ENCODE results near the gene LNX2.

LNX2 gene

GRCh38 chr13:27599845-27600553, 20.3 kb downstream of the LNX2 start:
- no peak for TF ChIP-seq Cebpa-rat (IDR thresholded peaks at IDR 0.05)
- peaks cover 0 to 33% (median 4%) of the 10 kb centered on the region in 11 experiments; a peak in 8 of 22 replicates for H4K20me1 ChIP-seq

DNA sequence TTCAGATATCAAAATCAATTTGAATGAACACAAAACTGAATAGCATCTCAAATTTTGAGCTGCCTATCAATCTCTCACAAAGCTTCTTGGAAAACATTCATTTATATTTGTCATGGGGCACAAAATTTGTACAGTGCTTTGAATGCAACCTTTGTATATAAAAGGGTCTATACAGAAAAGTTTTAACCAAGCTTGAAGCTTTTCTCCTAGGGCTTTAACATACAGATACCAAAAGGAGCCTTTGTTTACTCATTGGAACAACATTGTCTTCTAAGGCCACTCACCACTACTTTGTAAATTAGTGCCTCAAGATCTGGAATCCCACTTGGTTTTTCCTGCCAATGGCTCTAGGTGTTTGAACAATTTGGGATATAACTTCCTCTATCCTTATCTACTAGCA, 21.2 kb downstream of the LNX2 start:
- no peak for TF ChIP-seq Cebpa-rat (IDR thresholded peaks at IDR 0.05)
- Histone ChIP-seq H3K4me3 (no peak overlapping the region), H3K27me3 (no peaks in the 10 kb centered on the region), H4K20me1 (peaks cover 0 to 36% (median 4%) of the 10 kb centered on the region in 11 experiments; a peak in 8 of 22 replicates), H3K4me1 (peaks cover 9 to 21% (median 12%) of the 10 kb centered on the region in 10 experiments; a peak in 19 of 20 replicates), H3K9ac (no peak overlapping the region), H3K27ac (no peak overlapping the region), H3K9me3 (replicated peaks in 1 of 11) (peaks cover 0 to 14% (median 5%) of the 10 kb centered on the region in 11 experiments; a peak in 8 of 22 replicates), H3K4me2 (no peak overlapping the region), H3K36me3 (peaks cover 0 to 3% (median 0%) of the 10 kb centered on the region in 11 experiments; a peak in 2 of 22 replicates)

More at GRCh38 chr13:27599845-27600553, 20.3 kb downstream of the LNX2 start:
- Histone ChIP-seq H3K9me3 (replicated peaks in 1 of 11) (peaks cover 0 to 14% (median 5%) of the 10 kb centered on the region in 11 experiments; a peak in 8 of 22 replicates), H3K4me1 (peaks cover 4 to 15% (median 6%) of the 10 kb centered on the region in 10 experiments; a peak in 19 of 20 replicates), H3K4me3 (no peak overlapping the region), H3K36me3 (peaks cover 0 to 6% (median 0%) of the 10 kb centered on the region in 11 experiments; a peak in 2 of 22 replicates), H3K9ac (no peak overlapping the region), H3K27ac (no peak overlapping the region), H3K4me2 (no peak overlapping the region), H3K27me3 (no peaks in the 10 kb centered on the region)

DNA sequence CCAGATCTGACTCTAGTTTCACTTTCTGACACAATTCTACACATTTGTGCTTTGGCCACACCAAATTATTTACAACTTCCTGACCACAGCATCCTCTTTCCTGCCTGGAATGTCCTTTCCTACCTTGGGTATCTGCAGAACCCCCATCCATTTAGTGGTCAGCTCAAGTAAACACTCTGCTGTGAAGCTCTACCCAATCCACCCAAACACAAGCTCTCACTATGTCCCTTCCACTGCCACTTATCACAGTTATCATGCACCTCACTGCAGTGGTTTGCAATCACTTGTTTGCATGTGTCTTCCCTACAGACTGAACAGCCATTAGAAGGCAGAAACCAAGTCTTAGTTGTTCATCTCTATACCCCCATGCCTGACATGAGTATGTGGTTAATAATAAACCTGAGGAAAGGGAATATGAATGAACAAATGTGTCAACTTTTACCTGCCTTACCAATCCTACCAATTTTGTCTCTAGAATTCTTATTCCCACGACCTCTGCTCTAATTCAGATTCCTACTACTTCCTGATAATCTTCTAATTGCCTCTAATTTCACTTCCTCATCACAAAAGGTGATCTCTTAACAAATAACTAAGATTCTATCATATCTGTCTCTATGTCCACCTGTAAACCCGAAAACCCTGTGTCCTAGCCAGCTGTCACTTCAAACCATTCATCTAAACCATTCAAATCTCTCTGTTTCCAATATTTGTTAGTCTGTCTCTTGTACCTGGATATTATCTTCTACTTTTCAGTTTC, 25.1 kb downstream of the LNX2 start:
- Histone ChIP-seq H4K20me1 (peaks cover 0 to 44% (median 12%) of the 10 kb centered on the region in 11 experiments; a peak in 8 of 22 replicates), H3K9me3 (replicated peaks in 1 of 11) (peaks cover 0 to 1% (median 0%) of the 10 kb centered on the region in 11 experiments; a peak in 1 of 22 replicates), H3K36me3 (no peaks in the 10 kb centered on the region), H3K27me3 (no peaks in the 10 kb centered on the region), H3K4me3 (no peak overlapping the region), H3K9ac (no peak overlapping the region), H3K27ac (no peak overlapping the region), H3K4me2 (peak overlapping the region; percentile 10 to 36 (median 28); a peak in 18 of 22 replicates), H3K4me1 (peaks cover 9 to 24% (median 12%) of the 10 kb centered on the region in 10 experiments; a peak in 19 of 20 replicates)
- no peak for TF ChIP-seq Cebpa-rat (IDR thresholded peaks at IDR 0.05)

DNA sequence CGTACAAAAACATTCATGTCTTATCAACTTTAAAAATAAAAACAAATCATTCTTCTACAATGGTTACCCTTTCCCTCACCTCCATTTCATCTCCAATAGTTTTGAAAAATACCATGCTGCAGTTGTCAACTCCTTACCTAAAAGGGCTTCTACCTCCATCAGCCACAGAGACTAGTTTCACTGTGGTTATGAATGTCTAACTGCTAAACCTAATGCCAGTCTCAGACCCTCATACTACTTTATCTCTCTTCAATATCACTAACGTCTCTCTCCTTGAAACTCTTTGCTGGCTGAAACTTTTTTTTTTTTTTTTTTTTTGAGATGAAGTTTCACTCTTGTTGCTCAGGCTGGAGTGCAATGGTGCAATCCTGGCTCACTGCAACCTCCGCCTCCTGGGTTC, 27.1 kb downstream of the LNX2 start:
- Histone ChIP-seq H3K9me3 (replicated peaks in 1 of 11) (peaks cover 0 to 11% (median 7%) of the 10 kb centered on the region in 11 experiments; a peak in 13 of 22 replicates), H4K20me1 (peaks cover 0 to 33% (median 6%) of the 10 kb centered on the region in 11 experiments; a peak in 7 of 22 replicates), H3K27me3 (no peaks in the 10 kb centered on the region), H3K4me3 (no peak overlapping the region), H3K27ac (no peak overlapping the region), H3K36me3 (peaks cover 0 to 2% (median 0%) of the 10 kb centered on the region in 11 experiments; a peak in 1 of 22 replicates), H3K4me1 (peaks cover 9 to 24% (median 12%) of the 10 kb centered on the region in 10 experiments; a peak in 19 of 20 replicates), H3K9ac (no peak overlapping the region), H3K4me2 (peak overlapping the region in 2 of 11 experiments; percentile 15 to 20; a peak in 2 of 22 replicates)
- TF ChIP-seq Cebpa-rat (IDR thresholded peaks at IDR 0.05) = no peak

DNA sequence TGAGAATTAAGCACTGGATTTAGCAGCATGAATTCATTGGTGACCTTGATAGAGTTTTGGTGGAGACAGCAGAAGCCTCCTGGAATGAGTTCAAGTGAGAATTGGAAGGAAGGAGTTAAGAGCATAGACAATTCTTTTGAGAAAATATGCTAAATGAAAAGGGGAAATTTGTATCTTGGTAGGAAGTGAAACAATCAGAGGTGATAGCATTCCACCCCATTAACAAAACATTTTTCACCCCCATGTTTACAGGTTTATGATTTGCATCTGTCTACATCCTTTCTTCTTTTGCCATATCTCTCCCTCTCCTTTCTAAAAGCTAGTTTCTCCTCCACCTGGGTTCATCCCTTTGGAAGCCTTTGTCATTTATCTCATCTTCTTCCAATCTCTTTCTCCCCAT, 27.5 kb downstream of the LNX2 start:
- Histone ChIP-seq H3K27me3 (no peaks in the 10 kb centered on the region), H3K27ac (no peak overlapping the region), H3K9ac (no peak overlapping the region), H4K20me1 (peaks cover 0 to 29% (median 6%) of the 10 kb centered on the region in 11 experiments; a peak in 7 of 22 replicates), H3K36me3 (peaks cover 0 to 6% (median 0%) of the 10 kb centered on the region in 11 experiments; a peak in 2 of 22 replicates), H3K4me1 (peaks cover 10 to 24% (median 12%) of the 10 kb centered on the region in 10 experiments; a peak in 19 of 20 replicates), H3K4me3 (no peak overlapping the region), H3K4me2 (peak overlapping the region in 2 of 11 experiments; percentile 15 to 20; a peak in 3 of 22 replicates), H3K9me3 (replicated peaks in 1 of 11) (peaks cover 0 to 13% (median 10%) of the 10 kb centered on the region in 11 experiments; a peak in 13 of 22 replicates)
- no peak for TF ChIP-seq Cebpa-rat (IDR thresholded peaks at IDR 0.05)

DNA sequence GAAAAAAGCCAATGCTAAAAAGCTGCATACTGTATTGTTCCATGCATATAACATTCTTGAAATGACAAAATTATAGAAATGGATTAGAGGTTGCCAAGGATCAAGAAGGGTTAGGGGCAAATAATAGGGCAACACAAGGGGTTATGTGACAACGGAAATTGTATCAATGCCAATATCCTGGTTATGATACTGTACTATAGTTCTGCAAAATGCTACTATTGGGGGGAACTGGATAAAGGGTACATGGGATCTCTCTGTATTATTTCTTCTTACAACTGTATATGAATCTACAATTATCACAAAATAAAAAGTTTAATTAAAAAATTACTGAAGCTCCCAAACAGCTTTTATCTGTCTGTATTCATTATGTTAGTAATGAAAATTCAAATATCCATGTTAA, 31.9 kb downstream of the LNX2 start:
- peaks cover 0 to 16% (median 10%) of the 10 kb centered on the region in 11 experiments; a peak in 13 of 22 replicates for H3K9me3 ChIP-seq (replicated peaks in 1 of 11)
- H3K9ac ChIP-seq = no peak overlapping the region
- no peak overlapping the region for H3K4me3 ChIP-seq
- no peak overlapping the region for H3K4me2 ChIP-seq
- H3K27ac ChIP-seq = no peak overlapping the region
- H3K27me3 ChIP-seq = no peaks in the 10 kb centered on the region
- peaks cover 18 to 28% (median 24%) of the 10 kb centered on the region in 10 experiments for H3K4me1 ChIP-seq
- TF ChIP-seq Cebpa-rat (IDR thresholded peaks at IDR 0.05) = no peak
- peaks cover 0 to 31% (median 6%) of the 10 kb centered on the region in 11 experiments; a peak in 5 of 22 replicates for H4K20me1 ChIP-seq
- H3K36me3 ChIP-seq = peaks cover 0 to 6% (median 0%) of the 10 kb centered on the region in 11 experiments; a peak in 4 of 22 replicates

DNA sequence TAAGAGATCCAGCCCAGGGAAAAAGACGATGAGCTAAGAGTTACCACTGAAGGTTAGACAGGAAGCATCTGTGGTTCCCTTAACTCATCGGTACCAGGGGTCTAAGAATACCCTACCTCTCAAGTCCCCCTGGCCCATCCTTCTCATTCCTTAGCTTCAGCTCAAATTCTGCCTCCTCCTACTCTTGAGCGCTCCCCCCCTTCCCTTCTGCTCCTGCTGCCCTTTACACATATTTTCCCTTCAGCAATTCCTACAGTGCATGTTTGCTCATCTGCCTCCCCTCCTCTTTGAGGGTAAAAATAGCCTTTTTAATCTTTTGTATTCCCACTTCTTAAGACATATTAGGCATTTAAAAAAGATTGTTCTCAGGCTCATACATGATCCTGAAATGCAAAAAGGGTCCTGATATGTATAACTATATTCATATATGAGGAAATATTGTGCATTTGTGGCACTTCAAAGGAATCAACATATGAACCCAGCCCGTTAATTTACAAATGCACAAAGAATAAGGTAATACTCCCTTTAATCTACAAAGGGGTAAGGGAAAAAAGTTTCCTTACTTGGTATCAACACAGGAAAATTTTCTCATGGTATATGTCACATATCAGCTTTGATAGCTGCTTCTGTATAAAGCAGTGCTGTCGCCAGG, 33.1 kb downstream of the LNX2 start:
- no peak for TF ChIP-seq Cebpa-rat (IDR thresholded peaks at IDR 0.05)
- peak overlapping the region in 10 of 11 experiments; percentile 23 to 70 (median 53); a peak in 17 of 22 replicates for H3K4me2 ChIP-seq

DNA sequence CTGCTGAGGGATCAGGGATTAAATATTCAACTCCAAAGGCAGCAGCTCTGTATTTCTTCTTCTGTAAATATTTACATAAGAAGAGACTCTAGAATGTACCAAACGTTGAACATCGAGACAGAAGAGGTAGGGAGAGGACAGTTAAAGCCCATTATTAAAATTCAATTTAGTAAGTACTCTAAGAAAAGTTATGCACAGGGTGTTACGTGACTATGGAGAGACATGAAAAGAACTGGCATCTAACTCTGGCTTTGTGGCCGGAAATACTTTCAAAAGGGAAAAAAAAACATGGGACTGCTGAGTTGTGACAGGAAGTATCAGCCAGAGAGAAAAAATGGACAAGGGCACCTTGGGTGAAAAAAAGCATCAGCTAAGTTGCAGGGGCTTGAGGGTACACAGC, 36.7 kb downstream of the LNX2 start:
- Histone ChIP-seq H3K9me3 (replicated peaks in 1 of 11) (peaks cover 0 to 11% (median 4%) of the 10 kb centered on the region in 11 experiments; a peak in 12 of 22 replicates), H3K9ac (no peak overlapping the region), H3K36me3 (peaks cover 1 to 21% (median 7%) of the 10 kb centered on the region in 11 experiments; a peak in 14 of 22 replicates), H3K4me2 (peak overlapping the region; percentile 12 to 65 (median 36); a peak in 21 of 22 replicates), H3K4me3 (no peak overlapping the region), H3K4me1 (peaks cover 19 to 31% (median 23%) of the 10 kb centered on the region in 10 experiments), H4K20me1 (peaks cover 0 to 22% (median 0%) of the 10 kb centered on the region in 11 experiments; a peak in 4 of 22 replicates), H3K27ac (no peak overlapping the region), H3K27me3 (no peaks in the 10 kb centered on the region)
- no peak for TF ChIP-seq Cebpa-rat (IDR thresholded peaks at IDR 0.05)

More for the DNA sequence above, 33.1 kb downstream of the LNX2 start:
- Histone ChIP-seq H3K4me1 (peaks cover 19 to 31% (median 23%) of the 10 kb centered on the region in 10 experiments), H3K9ac (no peak overlapping the region), H3K9me3 (replicated peaks in 1 of 11) (peaks cover 0 to 16% (median 10%) of the 10 kb centered on the region in 11 experiments; a peak in 13 of 22 replicates), H4K20me1 (peaks cover 0 to 28% (median 4%) of the 10 kb centered on the region in 11 experiments; a peak in 5 of 22 replicates), H3K36me3 (peaks cover 0 to 6% (median 0%) of the 10 kb centered on the region in 11 experiments; a peak in 4 of 22 replicates), H3K4me3 (no peak overlapping the region), H3K27me3 (no peaks in the 10 kb centered on the region), H3K27ac (no peak overlapping the region)
